DND-41 (cell line): Measurements from ENCODE around the gene ECI1.

ENCODE experiments used
- ATAC-seq: fragments of 200-7000 bp; cut with Tn5 transposase; 3 replicates; pipeline ENCODE4 v1.9.1; 2021; ENCODE audit warnings: low read depth; ENCODE audit not compliant: insufficient read depth
- DNase-seq: peaks from one replicate; pipeline ENCODE4 v3.0.0-alpha.2; 2020
- H2AFZ ChIP-seq: 2 replicates; pipeline ENCODE4 v1.6.0; 2012; ENCODE audit warnings: low read depth, low read length
- H3K27ac ChIP-seq: 2 replicates; pipeline ENCODE4 v1.5.1; 2012; ENCODE audit warnings: low read length, inconsistent platforms
- H3K27me3 ChIP-seq: fragments of 200-600 bp; sonication (generic); 2 replicates; pipeline ENCODE4 v1.6.0; 2012; ENCODE audit warnings: low read length, mild to moderate bottlenecking, inconsistent platforms; ENCODE audit not compliant: insufficient read depth, poor library complexity
- H3K36me3 ChIP-seq: 2 replicates; pipeline ENCODE4 v1.5.1; 2012; ENCODE audit warnings: low read length, inconsistent platforms; ENCODE audit not compliant: insufficient read depth
- H3K4me1 ChIP-seq: 2 replicates; pipeline ENCODE4 v1.5.1; 2012; ENCODE audit warnings: mild to moderate bottlenecking, low read length; ENCODE audit not compliant: insufficient read depth
- H3K4me2 ChIP-seq: 2 replicates; pipeline ENCODE4 v1.6.0; 2012; ENCODE audit warnings: mild to moderate bottlenecking, moderate library complexity, low read length, inconsistent platforms; ENCODE audit not compliant: insufficient read depth
- H3K4me3 ChIP-seq, 2 experiments: fragments of 200-600 bp in 1 of 2; shearing (Covaris generic) in 1 of 2; 2 replicates each; pipeline ENCODE4 v1.5.1; 2012 to 2016; ENCODE audit warnings: inconsistent platforms in 2 of 2, low read length in 2 of 2, mild to moderate bottlenecking in 2 of 2, low read depth in 1 of 2, moderate library complexity in 1 of 2
- H3K79me2 ChIP-seq: 2 replicates; pipeline ENCODE4 v1.6.0; 2012; ENCODE audit warnings: low read length, inconsistent platforms; ENCODE audit not compliant: insufficient read depth
- H3K9ac ChIP-seq: 2 replicates; pipeline ENCODE4 v1.6.0; 2012; ENCODE audit warnings: low read depth, mild to moderate bottlenecking, inconsistent platforms, low read length, moderate library complexity
- H3K9me3 ChIP-seq: 2 replicates; pipeline ENCODE4 v1.5.1; 2012; ENCODE audit warnings: low read length, moderate library complexity, mild to moderate bottlenecking, inconsistent platforms; ENCODE audit not compliant: insufficient read depth, severe bottlenecking
- H4K20me1 ChIP-seq: 2 replicates; pipeline ENCODE4 v1.6.0; 2012; ENCODE audit warnings: low read length; ENCODE audit not compliant: insufficient read depth
- EZH2 ChIP-seq: IDR thresholded peaks from 3 replicates; pipeline ENCODE4 v1.6.1; 2012; ENCODE audit warnings: borderline replicate concordance, low read depth, mild to moderate bottlenecking, moderate library complexity, low read length, inconsistent platforms; ENCODE audit not compliant: severe bottlenecking
- TF ChIP-seq, protein P1 (sequence below): IDR thresholded peaks from 2 replicates; pipeline ENCODE4 v1.5.1; 2012; ENCODE audit warnings: borderline replicate concordance, low read length, moderate library complexity, mild to moderate bottlenecking; ENCODE audit not compliant: poor library complexity, severe bottlenecking; ENCODE audit errors: extremely low read depth

ECI1 gene

DNA sequence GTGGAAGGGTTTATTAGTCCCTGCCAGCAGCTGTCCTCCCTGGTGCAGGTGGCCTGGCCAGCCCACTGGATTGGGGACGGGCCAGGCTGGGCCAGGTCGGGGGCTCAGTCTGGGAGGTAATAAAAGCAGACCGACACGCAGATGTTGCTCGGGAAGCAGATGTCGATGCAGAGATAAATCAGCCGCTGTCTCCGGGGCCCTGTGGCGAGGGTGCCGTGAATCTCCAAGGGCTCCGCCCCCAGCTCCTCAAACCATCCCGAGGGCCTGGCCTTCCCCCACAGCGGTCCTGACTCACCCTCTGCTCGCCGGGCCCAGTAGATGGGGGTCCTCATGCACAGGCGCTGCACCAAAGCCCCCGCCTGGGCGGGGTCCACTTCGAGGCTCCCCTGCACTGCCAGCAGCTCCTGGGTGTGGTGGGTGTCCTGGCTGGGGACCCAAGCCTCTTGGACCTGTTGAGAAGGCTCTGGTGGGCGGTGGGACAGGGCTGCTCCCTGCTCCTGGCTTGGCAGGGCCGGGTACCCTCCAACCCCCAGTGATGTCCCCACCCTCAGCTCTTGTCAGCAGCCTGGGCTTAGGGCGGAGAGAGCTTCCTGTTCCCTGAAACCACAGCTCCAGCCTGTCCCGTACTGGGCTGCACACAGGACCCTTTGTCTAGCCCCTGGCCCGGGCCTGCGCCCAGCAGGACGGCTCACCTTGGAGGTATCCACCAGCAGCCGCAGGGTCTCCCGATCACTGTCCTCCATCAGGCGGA is 42.0 kb downstream of the ECI1 start:
- TF ChIP-seq, protein P1, sequence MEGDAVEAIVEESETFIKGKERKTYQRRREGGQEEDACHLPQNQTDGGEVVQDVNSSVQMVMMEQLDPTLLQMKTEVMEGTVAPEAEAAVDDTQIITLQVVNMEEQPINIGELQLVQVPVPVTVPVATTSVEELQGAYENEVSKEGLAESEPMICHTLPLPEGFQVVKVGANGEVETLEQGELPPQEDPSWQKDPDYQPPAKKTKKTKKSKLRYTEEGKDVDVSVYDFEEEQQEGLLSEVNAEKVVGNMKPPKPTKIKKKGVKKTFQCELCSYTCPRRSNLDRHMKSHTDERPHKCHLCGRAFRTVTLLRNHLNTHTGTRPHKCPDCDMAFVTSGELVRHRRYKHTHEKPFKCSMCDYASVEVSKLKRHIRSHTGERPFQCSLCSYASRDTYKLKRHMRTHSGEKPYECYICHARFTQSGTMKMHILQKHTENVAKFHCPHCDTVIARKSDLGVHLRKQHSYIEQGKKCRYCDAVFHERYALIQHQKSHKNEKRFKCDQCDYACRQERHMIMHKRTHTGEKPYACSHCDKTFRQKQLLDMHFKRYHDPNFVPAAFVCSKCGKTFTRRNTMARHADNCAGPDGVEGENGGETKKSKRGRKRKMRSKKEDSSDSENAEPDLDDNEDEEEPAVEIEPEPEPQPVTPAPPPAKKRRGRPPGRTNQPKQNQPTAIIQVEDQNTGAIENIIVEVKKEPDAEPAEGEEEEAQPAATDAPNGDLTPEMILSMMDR: no peak
- TF ChIP-seq EZH2: no peak
- Histone ChIP-seq H3K9me3 (no peaks in the 10 kb centered on the region), H3K9ac (no peak overlapping the region), H3K4me2 (no peak overlapping the region), H4K20me1 (peaks cover 29% of the 10 kb centered on the region), H3K27me3 (no peaks in the 10 kb centered on the region), H2AFZ (no peak overlapping the region), H3K4me3 (no peak overlapping the region), H3K36me3 (peaks cover 68% of the 10 kb centered on the region), H3K79me2 (peaks cover 60% of the 10 kb centered on the region), H3K4me1 (peaks cover 53% of the 10 kb centered on the region), H3K27ac (no peak overlapping the region)
- ATAC-seq (no peak), DNase-seq (no peak)

DNA sequence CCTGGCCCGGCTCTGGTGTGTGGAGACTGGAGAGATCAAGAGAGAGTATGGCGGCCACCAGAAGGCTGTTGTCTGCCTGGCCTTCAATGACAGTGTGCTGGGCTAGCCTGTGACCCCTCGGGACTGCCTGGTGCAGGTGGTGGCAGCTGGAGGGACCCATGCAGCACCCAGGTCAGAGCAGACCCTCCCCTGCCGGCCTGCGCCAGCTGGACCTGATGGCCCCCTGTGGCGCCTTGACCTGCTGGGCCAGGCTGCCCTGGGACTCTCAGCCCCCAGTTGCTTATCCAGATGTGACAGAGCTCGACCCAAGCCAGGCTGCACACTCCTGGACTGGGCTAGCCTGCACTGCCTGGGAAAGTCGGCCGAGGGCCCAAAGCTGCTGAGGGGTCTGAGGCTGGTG is 42.6 kb downstream of the ECI1 start:
- Histone ChIP-seq H3K4me2 (no peak overlapping the region), H3K79me2 (peaks cover 53% of the 10 kb centered on the region), H3K9me3 (no peaks in the 10 kb centered on the region), H2AFZ (no peak overlapping the region), H3K9ac (no peak overlapping the region), H3K27me3 (no peaks in the 10 kb centered on the region), H3K27ac (no peak overlapping the region), H3K4me3 (no peak overlapping the region), H4K20me1 (peaks cover 28% of the 10 kb centered on the region), H3K4me1 (peaks cover 56% of the 10 kb centered on the region), H3K36me3 (peaks cover 68% of the 10 kb centered on the region)
- ATAC-seq (no peak), DNase-seq (no peak)
- no peak for TF ChIP-seq EZH2
- TF ChIP-seq, protein P1: no peak

DNA sequence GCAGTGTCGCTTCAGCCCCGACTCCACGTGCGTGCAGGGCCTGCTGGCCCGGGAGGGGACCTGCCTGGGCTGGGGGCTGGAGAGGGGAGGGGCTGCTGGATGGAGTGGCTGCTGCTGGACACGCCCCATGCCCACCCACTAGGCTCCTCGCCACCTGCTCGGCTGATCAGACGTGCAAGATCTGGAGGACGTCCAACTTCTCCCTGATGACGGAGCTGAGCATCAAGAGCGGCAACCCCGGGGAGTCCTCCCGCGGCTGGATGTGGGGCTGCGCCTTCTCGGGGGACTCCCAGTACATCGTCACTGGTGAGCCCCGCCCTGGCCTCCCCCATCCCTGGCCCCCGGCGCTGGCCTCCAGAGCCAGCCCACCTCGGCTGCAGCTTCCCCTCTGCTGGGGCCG is 43.1 kb downstream of the ECI1 start:
- peaks cover 63% of the 10 kb centered on the region for H3K36me3 ChIP-seq

More for the DNA sequence above, 43.1 kb downstream of the ECI1 start:
- Histone ChIP-seq H3K9ac (no peak overlapping the region), H2AFZ (no peak overlapping the region), H3K4me2 (no peak overlapping the region), H3K27me3 (no peaks in the 10 kb centered on the region), H4K20me1 (peaks cover 23% of the 10 kb centered on the region), H3K4me3 (no peak overlapping the region), H3K27ac (no peak overlapping the region), H3K9me3 (no peaks in the 10 kb centered on the region), H3K79me2 (peaks cover 49% of the 10 kb centered on the region), H3K4me1 (peaks cover 51% of the 10 kb centered on the region)
- TF ChIP-seq EZH2: no peak
- TF ChIP-seq, protein P1: no peak
- DNase-seq (no peak), ATAC-seq (no peak)
